ES-I3 (cell line): ENCODE measurements around the gene HACD1.

ENCODE experiments used
- H3K36me3 ChIP-seq: 2 replicates; pipeline ENCODE4 v1.6.1; 2013; ENCODE audit warnings: mild to moderate bottlenecking, low read length, control low read depth, moderate library complexity; ENCODE audit not compliant: insufficient read depth
- H3K4me1 ChIP-seq: 2 replicates; pipeline ENCODE4 v1.6.1; 2013; ENCODE audit warnings: mild to moderate bottlenecking, control low read depth, low read length; ENCODE audit not compliant: insufficient read depth
- H3K9ac ChIP-seq: 2 replicates; pipeline ENCODE4 v1.6.1; 2013; ENCODE audit warnings: low read depth, mild to moderate bottlenecking, low read length, moderate library complexity
- H3K9me3 ChIP-seq: 2 replicates; pipeline ENCODE4 v1.6.1; 2013; ENCODE audit warnings: mild to moderate bottlenecking, low read length, moderate library complexity; ENCODE audit not compliant: control insufficient read depth, insufficient read depth

HACD1 gene, protein sequence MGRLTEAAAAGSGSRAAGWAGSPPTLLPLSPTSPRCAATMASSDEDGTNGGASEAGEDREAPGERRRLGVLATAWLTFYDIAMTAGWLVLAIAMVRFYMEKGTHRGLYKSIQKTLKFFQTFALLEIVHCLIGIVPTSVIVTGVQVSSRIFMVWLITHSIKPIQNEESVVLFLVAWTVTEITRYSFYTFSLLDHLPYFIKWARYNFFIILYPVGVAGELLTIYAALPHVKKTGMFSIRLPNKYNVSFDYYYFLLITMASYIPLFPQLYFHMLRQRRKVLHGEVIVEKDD

DNA sequence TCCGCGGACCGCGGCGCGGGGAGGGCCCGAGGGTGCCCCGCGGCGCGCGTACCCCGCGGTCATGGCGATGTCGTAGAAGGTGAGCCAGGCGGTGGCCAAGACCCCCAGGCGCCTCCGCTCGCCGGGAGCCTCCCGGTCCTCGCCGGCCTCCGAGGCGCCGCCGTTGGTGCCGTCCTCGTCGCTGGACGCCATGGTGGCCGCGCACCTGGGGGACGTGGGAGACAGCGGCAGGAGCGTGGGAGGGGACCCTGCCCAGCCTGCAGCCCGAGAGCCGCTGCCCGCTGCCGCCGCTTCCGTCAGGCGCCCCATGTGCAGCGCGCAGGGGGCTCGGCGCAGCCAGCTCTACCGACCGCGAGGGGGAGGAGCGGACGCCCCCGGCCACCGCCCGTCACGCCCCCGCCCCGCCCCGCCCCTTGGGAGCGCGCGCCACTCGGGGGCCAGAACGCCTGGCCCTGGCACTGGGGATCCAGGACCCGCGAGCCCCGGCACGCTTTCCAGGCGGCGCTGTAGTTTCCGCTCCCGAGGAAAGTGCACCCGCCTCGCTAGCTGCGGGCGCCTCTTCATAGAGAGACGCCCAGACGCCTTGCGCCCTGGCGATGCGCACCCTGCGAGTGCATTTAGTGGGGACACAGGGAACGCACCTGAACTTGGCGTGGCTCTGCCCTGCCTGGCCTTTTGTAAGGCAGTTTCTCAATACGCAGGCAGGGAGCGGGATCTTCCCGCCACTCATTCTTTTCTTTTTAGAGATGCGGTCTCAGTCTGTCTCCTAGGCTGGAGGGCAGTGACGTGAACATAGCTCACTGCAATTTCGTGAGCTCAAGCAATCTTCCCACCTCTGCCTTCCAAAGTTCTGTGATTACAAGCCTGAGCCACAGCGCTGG lies at the start of gene HACD1:
HACD1 (minus strand) TSS at position 344 of the 881 bp plus-strand sequence; CDS start at position 309, 35 bp downstream.
- H3K9ac ChIP-seq, result peak within 1 kb of the TSS; percentile 87
- no peaks in the 10 kb centered on the region for H3K9me3 ChIP-seq
- H3K36me3 ChIP-seq, result no peaks in the 10 kb centered on the region
- no peaks in the 10 kb centered on the region for H3K4me1 ChIP-seq

DNA sequence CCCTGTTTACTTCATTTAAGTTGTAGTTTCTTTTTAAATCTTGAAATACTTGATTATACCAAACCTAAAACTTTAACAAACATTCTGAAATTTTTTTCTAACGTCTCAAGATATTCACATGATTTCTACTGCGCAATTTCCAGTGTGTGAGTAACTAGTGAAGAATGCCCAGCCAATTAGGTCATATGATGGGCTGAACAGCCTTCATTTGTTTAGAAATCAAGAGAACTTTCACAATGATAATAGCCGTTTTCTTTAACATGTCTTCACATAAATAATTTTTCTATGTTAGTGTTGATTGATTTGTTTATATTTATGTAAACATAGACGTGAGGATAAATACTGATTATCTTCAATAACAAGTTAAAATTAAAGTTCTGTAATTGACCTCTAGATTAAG lies 48.6 kb upstream of the HACD1 start:
- Histone ChIP-seq H3K4me1 (peaks cover 18% of the 10 kb centered on the region; the same call in 1 of the 2 replicates), H3K9me3 (no peaks in the 10 kb centered on the region), H3K9ac (no peak overlapping the region), H3K36me3 (no peaks in the 10 kb centered on the region)

DNA sequence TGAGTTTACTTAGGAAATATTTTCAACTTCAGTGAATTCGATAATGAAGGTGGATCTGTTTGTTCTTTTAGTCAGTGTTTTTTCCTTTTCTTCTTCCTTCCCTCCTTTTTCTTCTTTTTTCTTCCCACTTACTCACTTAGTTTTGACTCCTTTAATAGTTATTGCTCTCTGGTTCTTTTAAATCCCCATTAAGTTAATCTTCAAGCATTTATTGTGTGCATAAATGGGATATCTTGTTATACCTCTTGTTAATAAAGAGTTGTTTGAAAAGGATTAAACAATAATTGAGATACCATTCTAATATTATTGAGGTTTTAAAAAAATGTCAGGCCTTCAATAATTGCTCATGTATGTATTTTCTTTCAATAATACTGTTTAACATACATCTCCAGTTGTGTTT lies 46.3 kb upstream of the HACD1 start:
- Histone ChIP-seq H3K36me3 (no peaks in the 10 kb centered on the region), H3K9ac (no peak overlapping the region), H3K4me1 (peaks cover 3% of the 10 kb centered on the region; the same call in 1 of the 2 replicates)

DNA sequence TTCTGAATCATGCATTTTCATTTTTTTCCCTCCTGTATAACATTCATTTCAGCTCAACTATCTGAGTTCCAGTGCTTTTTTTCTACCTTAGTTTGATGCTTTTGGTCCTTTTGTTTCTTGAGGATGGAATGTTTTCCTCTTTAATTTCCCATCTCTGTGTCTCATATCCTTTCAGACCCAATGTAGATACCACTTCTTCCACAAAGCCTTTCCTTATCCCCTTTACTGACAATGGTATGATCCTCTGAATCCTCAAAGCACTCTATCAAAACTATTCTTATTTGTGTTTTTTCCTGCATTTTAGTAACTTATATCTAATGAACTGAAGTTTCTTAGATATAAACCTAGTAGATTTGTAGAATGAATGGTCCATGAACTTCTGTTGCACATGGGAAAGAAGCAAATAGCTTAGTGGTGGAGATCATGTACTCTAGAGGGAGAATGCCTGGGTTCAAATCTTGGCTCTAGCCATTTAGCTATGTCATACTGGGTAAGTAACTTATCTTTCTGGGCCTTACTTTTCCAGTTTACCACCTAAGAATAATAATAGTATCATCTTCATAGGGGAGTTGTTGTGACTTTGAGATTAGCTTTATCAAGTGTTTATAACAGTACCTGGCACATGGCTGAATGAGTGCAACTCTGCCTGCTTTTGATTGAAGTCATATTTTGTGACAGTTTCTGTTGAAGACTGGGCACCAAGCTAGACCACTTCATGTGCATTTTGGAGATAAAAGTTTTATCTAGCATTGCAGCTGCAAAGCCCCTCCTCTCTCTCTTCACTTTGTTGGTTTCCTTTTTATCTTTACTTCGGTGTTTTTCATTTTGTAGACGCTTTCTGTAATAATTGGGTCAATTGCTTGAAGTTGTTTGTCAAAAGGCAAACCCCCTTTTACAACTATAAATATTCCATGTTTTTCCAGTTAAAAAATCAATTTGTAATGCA lies 45.3 kb upstream of the HACD1 start:
- Histone ChIP-seq H3K36me3 (no peaks in the 10 kb centered on the region), H3K9ac (no peak overlapping the region), H3K9me3 (peaks cover 3% of the 10 kb centered on the region; the same call in 1 of the 2 replicates), H3K4me1 (peaks cover 3% of the 10 kb centered on the region; the same call in 1 of the 2 replicates)

More for the DNA sequence above, 46.3 kb upstream of the HACD1 start:
- H3K9me3 ChIP-seq, result no peaks in the 10 kb centered on the region

DNA sequence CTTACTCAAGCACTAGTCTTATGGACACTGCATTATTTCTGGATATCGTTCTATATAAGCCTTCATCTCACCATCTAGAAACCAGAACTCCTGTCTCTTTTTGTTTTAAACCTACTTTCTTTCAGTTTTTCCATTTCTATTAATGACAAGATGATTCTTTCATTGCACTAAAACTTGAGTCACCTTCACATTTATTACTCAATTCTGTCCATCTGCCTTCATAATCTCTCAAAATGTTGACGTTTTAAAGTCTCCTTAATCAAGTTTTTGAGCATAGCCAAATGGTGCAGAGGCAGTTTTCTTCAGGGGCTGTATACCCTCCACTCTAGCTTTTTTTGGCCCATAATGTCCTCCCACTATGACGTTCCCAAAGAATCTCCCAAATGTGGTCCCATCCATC lies 44.3 kb upstream of the HACD1 start:
- Histone ChIP-seq H3K9me3 (peaks cover 9% of the 10 kb centered on the region), H3K36me3 (no peaks in the 10 kb centered on the region), H3K4me1 (peaks cover 3% of the 10 kb centered on the region; the same call in 1 of the 2 replicates), H3K9ac (no peak overlapping the region)

DNA sequence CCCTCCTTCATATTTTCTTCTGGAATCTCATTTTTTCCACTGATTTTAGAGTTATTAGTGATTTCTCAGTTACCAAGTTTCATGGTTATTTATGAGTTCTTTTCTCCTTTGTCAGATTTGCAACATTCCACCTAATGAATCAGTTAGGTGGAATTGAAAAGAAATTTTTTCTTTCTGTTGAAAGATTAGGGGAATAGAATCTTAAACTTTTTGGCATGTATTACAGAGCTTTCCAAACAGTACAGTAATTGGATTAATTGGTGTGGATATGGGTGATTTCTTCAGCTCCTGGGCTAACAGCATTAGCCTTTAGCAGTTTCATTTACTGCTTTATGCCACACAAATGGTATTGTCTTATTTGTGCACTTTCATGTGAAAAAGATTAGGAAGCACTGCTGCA lies 43.7 kb upstream of the HACD1 start:
- Histone ChIP-seq H3K9me3 (peaks cover 10% of the 10 kb centered on the region), H3K36me3 (no peaks in the 10 kb centered on the region), H3K9ac (no peak overlapping the region), H3K4me1 (peaks cover 3% of the 10 kb centered on the region; the same call in 1 of the 2 replicates)

DNA sequence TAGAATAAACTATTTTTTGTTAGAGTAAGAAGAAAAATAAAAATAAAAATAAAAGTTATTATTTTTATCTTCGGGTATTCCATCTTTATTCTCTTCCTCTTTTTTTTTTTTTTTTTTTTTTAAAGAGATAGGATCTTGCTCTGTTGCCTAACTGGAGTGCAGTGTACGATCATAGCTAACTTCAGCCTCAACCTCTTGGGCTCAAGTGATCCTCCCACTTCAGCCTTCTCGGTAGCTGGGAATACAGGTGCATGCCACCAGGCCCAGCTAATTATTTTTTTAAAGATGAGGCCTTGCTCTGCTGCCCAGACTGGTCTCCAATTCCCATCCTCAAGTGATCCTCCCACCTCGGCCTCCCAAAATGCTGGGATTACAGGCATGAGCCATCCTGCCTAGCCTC lies 42.2 kb upstream of the HACD1 start:
- Histone ChIP-seq H3K36me3 (no peaks in the 10 kb centered on the region), H3K9me3 (peaks cover 10% of the 10 kb centered on the region), H3K4me1 (no peaks in the 10 kb centered on the region), H3K9ac (no peak overlapping the region)

DNA sequence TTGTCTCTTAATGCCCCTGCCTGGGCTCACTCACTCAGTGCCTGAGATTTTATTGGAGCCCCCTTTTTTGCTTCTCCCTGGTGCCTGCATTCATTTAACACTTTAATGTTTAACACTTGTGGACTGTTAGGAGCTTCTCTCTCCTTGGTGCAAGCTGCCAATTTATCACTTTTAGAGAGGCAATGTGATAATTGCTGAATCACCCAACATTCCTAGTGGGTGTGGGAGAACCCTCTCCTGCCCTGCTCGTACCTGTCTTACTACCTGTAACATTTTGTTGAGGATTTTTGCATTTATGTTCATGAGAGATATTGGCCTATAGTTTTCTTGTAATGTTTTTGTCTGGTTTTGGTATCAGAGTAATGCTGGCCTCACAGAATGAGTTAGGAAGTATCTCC lies 39.9 kb upstream of the HACD1 start:
- no peak overlapping the region for H3K9ac ChIP-seq
- peaks cover 18% of the 10 kb centered on the region for H3K9me3 ChIP-seq
- H3K36me3 ChIP-seq, result peaks cover 4% of the 10 kb centered on the region; the same call in 1 of the 2 replicates
- H3K4me1 ChIP-seq, result no peaks in the 10 kb centered on the region

DNA sequence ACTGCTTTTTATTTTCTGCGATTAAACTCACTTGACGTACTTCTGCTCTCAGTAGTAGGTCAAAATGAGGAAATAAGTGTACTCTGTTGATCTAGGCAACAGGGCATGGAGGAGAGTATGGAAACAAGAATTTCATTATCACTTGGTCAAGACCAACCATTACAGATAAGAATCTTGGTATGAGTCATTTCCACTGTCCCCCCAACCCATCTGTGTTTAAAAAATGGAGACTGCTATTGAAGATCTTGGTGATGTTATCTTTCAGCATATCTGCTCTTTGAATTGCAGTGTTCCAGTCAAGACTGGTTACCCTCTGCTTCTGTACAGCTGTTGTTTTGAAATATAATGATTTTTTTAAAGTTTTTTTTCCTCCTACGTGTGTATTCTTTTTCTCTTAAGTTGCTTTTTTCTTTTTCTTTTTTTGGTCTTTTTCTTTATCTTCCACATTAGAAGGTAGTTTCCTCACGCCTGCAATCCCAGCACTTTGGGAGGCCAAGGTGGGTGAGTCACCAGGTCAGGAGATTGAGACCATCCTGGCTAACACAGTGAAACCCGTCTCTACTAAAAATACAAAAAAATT lies 38.5 kb upstream of the HACD1 start:
- H3K9ac ChIP-seq, result no peak overlapping the region

DNA sequence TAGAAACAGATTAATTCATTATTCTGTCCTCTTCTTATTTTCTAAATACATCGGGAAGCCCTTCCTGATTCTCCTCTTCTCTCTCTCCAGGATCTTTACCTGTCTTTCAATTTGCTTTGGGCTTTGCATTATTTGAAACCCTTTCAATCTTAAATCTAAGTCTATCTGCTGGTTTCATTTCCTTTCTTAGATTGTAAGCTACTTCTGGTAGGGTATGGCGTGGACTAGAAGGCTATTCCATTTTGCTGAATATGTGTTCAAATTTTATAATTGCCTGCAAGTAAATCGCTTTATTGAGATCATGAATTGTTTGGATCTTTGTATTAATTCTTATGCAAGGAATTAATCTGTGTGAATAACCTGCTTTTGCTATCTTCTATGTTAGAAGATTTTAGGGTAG lies 37.8 kb upstream of the HACD1 start:
- peaks cover 10% of the 10 kb centered on the region; the same call in 1 of the 2 replicates for H3K4me1 ChIP-seq
- peaks cover 18% of the 10 kb centered on the region for H3K9me3 ChIP-seq
- H3K36me3 ChIP-seq, result peaks cover 4% of the 10 kb centered on the region; the same call in 1 of the 2 replicates
- H3K9ac ChIP-seq, result no peak overlapping the region

More for the DNA sequence above, 38.5 kb upstream of the HACD1 start:
- Histone ChIP-seq H3K9me3 (peaks cover 18% of the 10 kb centered on the region), H3K36me3 (peaks cover 4% of the 10 kb centered on the region; the same call in 1 of the 2 replicates), H3K4me1 (peaks cover 10% of the 10 kb centered on the region; the same call in 1 of the 2 replicates)

DNA sequence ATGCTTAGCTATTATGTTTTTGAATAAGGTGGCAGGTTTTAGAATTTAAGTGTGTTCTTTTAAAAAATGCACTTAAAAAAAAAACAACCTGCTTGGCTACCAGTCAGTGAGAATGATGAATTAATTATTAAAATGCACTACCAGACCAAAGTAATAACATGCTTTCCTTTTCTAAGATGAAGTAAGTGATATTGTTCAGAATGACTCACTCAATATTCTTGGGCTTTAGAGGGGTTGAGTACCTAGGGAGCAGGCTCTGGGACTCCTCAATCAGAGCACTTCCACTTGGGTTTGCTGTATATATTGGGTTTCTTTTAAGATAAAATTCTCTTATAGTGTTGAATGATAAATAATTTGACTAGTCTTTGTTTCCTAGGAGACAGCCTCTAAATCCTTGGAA lies 35.4 kb upstream of the HACD1 start:
- H3K4me1 ChIP-seq, result peaks cover 10% of the 10 kb centered on the region; the same call in 1 of the 2 replicates
- peaks cover 16% of the 10 kb centered on the region for H3K9me3 ChIP-seq
- H3K36me3 ChIP-seq, result peaks cover 4% of the 10 kb centered on the region; the same call in 1 of the 2 replicates
- H3K9ac ChIP-seq, result no peak overlapping the region

DNA sequence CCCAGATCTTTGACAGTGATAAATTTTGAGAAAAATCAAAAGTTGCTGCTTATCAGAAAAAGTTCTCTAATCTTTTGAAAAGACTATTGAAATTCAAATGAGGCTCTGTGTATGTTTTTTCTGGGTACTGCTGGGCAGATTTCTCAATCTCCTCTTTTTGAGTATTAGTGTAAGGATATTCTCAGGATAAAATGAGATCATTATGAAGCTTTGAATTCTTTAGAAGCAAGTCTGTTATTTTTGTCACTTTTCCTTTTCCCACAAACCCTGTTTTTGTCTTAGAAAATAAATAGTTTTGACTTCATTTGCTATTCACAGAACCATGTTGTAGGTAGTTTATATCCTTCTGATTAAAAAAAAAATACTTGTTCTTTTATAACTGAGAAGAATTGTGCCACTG lies 34.7 kb upstream of the HACD1 start:
- H3K9me3 ChIP-seq, result peaks cover 12% of the 10 kb centered on the region
- H3K9ac ChIP-seq, result no peak overlapping the region
- peaks cover 10% of the 10 kb centered on the region; the same call in 1 of the 2 replicates for H3K4me1 ChIP-seq
- peaks cover 4% of the 10 kb centered on the region; the same call in 1 of the 2 replicates for H3K36me3 ChIP-seq

DNA sequence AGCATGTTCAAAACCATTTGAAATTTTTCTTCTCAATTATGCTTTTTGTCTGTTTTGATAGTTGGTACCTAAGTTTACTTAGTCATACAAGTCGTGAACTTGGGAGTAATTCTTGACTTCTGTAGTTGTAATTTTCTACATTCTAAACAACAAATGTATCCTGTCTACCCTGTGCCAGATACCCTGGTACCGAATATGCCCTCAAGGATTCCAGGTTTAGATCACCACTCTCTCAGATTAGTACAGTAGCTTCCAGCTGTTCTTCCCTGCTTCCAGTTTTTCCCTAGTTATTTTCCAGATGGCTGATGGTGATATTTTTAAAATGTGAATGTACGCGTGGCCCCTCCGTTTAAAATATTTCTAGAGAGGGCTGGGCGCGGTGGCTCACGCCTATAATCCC lies 33.2 kb upstream of the HACD1 start:
- H3K9ac ChIP-seq, result peak overlapping the region; percentile 39
- H3K4me1 ChIP-seq, result peaks cover 17% of the 10 kb centered on the region
- H3K36me3 ChIP-seq, result peaks cover 4% of the 10 kb centered on the region; the same call in 1 of the 2 replicates
- peaks cover 8% of the 10 kb centered on the region for H3K9me3 ChIP-seq
